GM19351 (cell line): ENCODE data around the gene CTBP1.
"Not testable (repeated sequence)": the region's sequence is repeated elsewhere in the genome, so short reads cannot be mapped to it uniquely, and the experiment has no call there.

ENCODE experiments used
- ATAC-seq: cut with Tn5 transposase; IDR thresholded peaks from one replicate; pipeline ENCODE4 v1.9.1; 2021; ENCODE audit warnings: mild to moderate bottlenecking, moderate library complexity; ENCODE audit not compliant: unreplicated experiment

The CTBP1 gene

GRCh38 chr4:1239141-1239949, 9.6 kb downstream of the CTBP1 start:
- no peak for ATAC-seq

GRCh38 chr4:1238676-1239000, 10.3 kb downstream of the CTBP1 start:
- ATAC-seq: no peak

GRCh38 chr4:1237981-1238675, 10.8 kb downstream of the CTBP1 start:
- no peak for ATAC-seq

GRCh38 chr4:1237261-1237660, 11.7 kb downstream of the CTBP1 start:
- not testable (repeated sequence) for ATAC-seq

- ATAC-seq: not testable (repeated sequence)
Observed at GRCh38 chr4:1236836-1237235, 12.1 kb downstream of the CTBP1 start.

- no peak for ATAC-seq
Observed at GRCh38 chr4:1236103-1236641, 12.8 kb downstream of the CTBP1 start.

GRCh38 chr4:1235381-1236102, 13.4 kb downstream of the CTBP1 start:
- no peak for ATAC-seq

GRCh38 chr4:1234811-1235292, 14.1 kb downstream of the CTBP1 start:
- no peak for ATAC-seq

GRCh38 chr4:1234309-1234695, 14.6 kb downstream of the CTBP1 start:
- ATAC-seq: no peak

- ATAC-seq: no peak
Observed at GRCh38 chr4:1233641-1234308, 15.2 kb downstream of the CTBP1 start.

GRCh38 chr4:1232661-1233621, 16.0 kb downstream of the CTBP1 start:
- no peak for ATAC-seq

- ATAC-seq: no peak
Observed at GRCh38 chr4:1231637-1232360, 17.1 kb downstream of the CTBP1 start.

- ATAC-seq: no peak
Observed at GRCh38 chr4:1230971-1231636, 17.8 kb downstream of the CTBP1 start.

- no peak for ATAC-seq
Observed at GRCh38 chr4:1230316-1230715, 18.6 kb downstream of the CTBP1 start.

GRCh38 chr4:1229117-1229849, 19.6 kb downstream of the CTBP1 start:
- ATAC-seq: no peak

GRCh38 chr4:1227816-1228215, 21.1 kb downstream of the CTBP1 start:
- ATAC-seq: no peak

GRCh38 chr4:1226598-1226997, 22.3 kb downstream of the CTBP1 start:
- no peak for ATAC-seq

GRCh38 chr4:1226144-1226481, 22.8 kb downstream of the CTBP1 start:
- ATAC-seq: no peak
